Measurements from ENCODE around the gene WDR46.

WDR46 gene

DNA sequence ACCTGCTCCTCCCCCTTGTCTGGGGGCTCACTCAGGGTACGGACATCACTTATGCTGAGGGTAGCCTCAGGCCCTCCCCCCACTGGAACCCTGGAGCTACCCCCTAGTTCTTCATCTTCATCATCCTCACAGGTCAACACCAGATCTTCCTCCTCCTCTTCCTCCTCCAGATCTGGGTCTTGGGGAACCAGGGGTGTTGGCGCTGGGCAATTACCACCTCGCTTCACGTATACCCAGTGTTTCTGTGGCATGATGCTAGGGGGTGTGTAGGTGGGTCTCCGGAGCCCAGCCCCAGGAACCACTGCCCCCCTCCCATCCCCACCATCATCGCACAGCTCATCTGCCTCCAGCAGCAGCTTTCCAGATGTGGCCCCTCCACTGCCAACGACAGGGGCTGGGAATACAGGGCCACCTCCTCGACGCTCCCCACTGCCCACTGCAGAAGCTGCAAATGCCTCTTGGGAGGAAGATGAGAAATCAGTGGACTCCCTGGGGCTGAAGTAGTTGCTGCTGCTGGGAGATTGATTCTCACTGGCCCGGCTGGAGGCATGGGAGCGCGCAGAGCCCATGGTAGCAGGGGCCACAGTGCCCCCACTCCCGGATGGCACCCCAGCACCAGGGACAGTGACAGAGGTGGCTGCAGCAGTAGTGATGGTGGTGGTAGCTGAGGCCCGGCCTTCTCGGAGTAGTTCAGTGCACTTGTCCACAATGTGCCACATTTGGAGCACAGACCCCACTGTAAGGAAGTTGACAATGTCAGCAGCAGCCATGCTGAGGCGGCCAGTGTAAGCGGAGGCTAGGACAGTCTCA lies 27.0 kb upstream of the WDR46 start:
- TF ChIP-seq, protein P1, sequence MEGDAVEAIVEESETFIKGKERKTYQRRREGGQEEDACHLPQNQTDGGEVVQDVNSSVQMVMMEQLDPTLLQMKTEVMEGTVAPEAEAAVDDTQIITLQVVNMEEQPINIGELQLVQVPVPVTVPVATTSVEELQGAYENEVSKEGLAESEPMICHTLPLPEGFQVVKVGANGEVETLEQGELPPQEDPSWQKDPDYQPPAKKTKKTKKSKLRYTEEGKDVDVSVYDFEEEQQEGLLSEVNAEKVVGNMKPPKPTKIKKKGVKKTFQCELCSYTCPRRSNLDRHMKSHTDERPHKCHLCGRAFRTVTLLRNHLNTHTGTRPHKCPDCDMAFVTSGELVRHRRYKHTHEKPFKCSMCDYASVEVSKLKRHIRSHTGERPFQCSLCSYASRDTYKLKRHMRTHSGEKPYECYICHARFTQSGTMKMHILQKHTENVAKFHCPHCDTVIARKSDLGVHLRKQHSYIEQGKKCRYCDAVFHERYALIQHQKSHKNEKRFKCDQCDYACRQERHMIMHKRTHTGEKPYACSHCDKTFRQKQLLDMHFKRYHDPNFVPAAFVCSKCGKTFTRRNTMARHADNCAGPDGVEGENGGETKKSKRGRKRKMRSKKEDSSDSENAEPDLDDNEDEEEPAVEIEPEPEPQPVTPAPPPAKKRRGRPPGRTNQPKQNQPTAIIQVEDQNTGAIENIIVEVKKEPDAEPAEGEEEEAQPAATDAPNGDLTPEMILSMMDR (IDR thresholded peaks at IDR 0.05; ENCODE audit: low read depth, low read length), result no peak
- H3K4me3 ChIP-seq (ENCODE audit: low read depth, low read length), result no peak overlapping the region
- no peaks in the 10 kb centered on the region for H3K9me3 ChIP-seq (ENCODE audit: severe bottlenecking)
- DNase-seq, result no peak
- H3K27me3 ChIP-seq (ENCODE audit: insufficient read depth, low read depth, severe bottlenecking), result no peaks in the 10 kb centered on the region
- H3K36me3 ChIP-seq, result peaks cover 34% of the 10 kb centered on the region
- no peak overlapping the region for H3K27ac ChIP-seq

GRCh38 chr6:33314943-33315792 lies 26.1 kb upstream of the WDR46 start:
- TF ChIP-seq, protein P1 (IDR thresholded peaks at IDR 0.05; ENCODE audit: low read depth, low read length), result no peak
- no peak for DNase-seq
- H3K4me3 ChIP-seq (ENCODE audit: low read depth, low read length), result no peak overlapping the region
- H3K27me3 ChIP-seq (ENCODE audit: insufficient read depth, low read depth, severe bottlenecking), result no peaks in the 10 kb centered on the region
- H3K36me3 ChIP-seq, result peaks cover 26% of the 10 kb centered on the region
- H3K27ac ChIP-seq, result no peak overlapping the region
- no peaks in the 10 kb centered on the region for H3K9me3 ChIP-seq (ENCODE audit: severe bottlenecking)

GRCh38 chr6:33314515-33314942 lies 25.5 kb upstream of the WDR46 start:
- no peak for DNase-seq
- no peak overlapping the region for H3K4me3 ChIP-seq (ENCODE audit: low read depth, low read length)
- TF ChIP-seq, protein P1 (IDR thresholded peaks at IDR 0.05; ENCODE audit: low read depth, low read length), result no peak
- peaks cover 19% of the 10 kb centered on the region for H3K36me3 ChIP-seq
- no peaks in the 10 kb centered on the region for H3K27me3 ChIP-seq (ENCODE audit: insufficient read depth, low read depth, severe bottlenecking)
- H3K9me3 ChIP-seq (ENCODE audit: severe bottlenecking), result no peaks in the 10 kb centered on the region
- no peak overlapping the region for H3K27ac ChIP-seq

GRCh38 chr6:33313709-33314514 lies 24.9 kb upstream of the WDR46 start, which contains the start of gene TAPBP:
Gene TAPBP (minus strand): TSS chr6:33314078. CDS start chr6:33314041, 37 bp downstream.
- H3K9me3 ChIP-seq (ENCODE audit: severe bottlenecking), result no peaks in the 10 kb centered on the region
- peaks cover 13% of the 10 kb centered on the region for H3K36me3 ChIP-seq
- peak; percentile 47 for DNase-seq
- peak within 1 kb of the TSS; percentile 56 for H3K4me3 ChIP-seq (ENCODE audit: low read depth, low read length)
- TF ChIP-seq, protein P1 (IDR thresholded peaks at IDR 0.05; ENCODE audit: low read depth, low read length), result no peak
- no peaks in the 10 kb centered on the region for H3K27me3 ChIP-seq (ENCODE audit: insufficient read depth, low read depth, severe bottlenecking)
- H3K27ac ChIP-seq, result no peak within 1 kb of the TSS

DNA sequence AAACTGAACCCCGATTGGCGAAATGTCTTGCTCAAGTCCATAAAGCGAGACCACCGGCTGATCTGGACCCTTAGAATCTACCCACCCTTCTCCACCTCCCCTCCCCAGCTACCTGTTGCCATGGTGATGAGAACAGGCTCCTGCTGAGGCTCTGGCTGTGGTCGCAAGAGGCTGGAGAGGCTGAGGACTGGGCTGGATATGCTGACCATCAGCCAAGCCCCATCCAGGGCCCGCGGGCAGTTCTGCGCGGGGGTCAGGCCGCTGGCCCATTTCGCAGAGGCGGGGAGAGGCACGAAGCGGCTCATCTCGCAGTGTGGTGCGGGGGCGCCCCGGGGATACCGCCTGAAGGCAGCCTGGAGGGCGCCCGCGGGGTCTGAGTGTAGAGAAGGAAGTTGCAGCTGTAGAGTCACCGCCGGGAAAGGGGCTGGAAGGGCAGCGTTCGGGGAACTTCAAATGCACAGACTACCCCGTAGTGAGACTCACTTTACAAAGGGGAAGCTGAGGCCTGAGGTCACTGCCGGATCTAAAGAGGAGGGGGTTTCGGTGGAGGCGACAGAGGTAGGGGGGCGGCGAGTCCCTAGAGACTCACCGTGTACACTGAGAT lies 24.2 kb upstream of the WDR46 start:
- Histone ChIP-seq H3K9me3 (ENCODE audit: severe bottlenecking) (no peaks in the 10 kb centered on the region), H3K36me3 (peaks cover 7% of the 10 kb centered on the region; the same call in 1 of the 2 replicates), H3K4me3 (ENCODE audit: low read depth, low read length) (peak overlapping the region; percentile 56), H3K27me3 (ENCODE audit: insufficient read depth, low read depth, severe bottlenecking) (no peaks in the 10 kb centered on the region), H3K27ac (no peak overlapping the region)
- DNase-seq, result no peak
- TF ChIP-seq, protein P1 (IDR thresholded peaks at IDR 0.05; ENCODE audit: low read depth, low read length), result no peak
